ENCODE results near the gene RAB22A. TPM values are rescaled to one million over a fixed set of nuclear protein-coding genes. Genes with fewer than 3 reads are reported as not detected.

Gene RAB22A
- total RNA-seq, 3 donors from 2014 or later (not counting 1 experiment from before 2014, with no cell fraction given): 19.6 to 29.8 (median 28.6) TPM

DNA sequence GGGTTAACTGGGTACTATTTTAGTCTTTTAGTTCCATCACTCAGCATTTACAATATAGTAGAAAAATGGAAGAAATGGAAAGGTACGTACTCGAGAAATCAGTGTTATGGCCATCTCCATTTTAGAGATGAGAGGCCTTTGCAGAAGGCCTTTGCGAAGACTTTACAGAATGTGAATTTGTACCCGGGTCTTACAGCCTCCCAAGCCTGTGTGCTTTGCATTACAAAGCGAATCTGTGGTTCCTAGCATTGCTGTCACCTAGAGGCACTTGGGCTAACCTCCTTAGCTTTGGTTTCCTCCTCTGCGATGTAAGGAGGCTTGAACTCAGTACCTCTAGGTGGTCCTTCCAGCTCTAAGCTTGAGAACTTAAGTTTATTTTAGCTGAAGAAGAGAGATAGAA lies 90.4 kb downstream of the RAB22A start:
- H3K36me3 Mint-ChIP-seq: no peaks in the 10 kb centered on the region
- H3K27me3 Mint-ChIP-seq (ENCODE audit: low read depth in 2 of 2): no peaks in the 10 kb centered on the region
- H3K36me3 ChIP-seq (ENCODE audit: control insufficient read depth, insufficient read depth, low read length): peaks cover 1% of the 10 kb centered on the region
- peaks cover 12% of the 10 kb centered on the region for H3K4me1 ChIP-seq (ENCODE audit: control insufficient read depth, insufficient read depth, low read length)
- TF ChIP-seq, protein P1, sequence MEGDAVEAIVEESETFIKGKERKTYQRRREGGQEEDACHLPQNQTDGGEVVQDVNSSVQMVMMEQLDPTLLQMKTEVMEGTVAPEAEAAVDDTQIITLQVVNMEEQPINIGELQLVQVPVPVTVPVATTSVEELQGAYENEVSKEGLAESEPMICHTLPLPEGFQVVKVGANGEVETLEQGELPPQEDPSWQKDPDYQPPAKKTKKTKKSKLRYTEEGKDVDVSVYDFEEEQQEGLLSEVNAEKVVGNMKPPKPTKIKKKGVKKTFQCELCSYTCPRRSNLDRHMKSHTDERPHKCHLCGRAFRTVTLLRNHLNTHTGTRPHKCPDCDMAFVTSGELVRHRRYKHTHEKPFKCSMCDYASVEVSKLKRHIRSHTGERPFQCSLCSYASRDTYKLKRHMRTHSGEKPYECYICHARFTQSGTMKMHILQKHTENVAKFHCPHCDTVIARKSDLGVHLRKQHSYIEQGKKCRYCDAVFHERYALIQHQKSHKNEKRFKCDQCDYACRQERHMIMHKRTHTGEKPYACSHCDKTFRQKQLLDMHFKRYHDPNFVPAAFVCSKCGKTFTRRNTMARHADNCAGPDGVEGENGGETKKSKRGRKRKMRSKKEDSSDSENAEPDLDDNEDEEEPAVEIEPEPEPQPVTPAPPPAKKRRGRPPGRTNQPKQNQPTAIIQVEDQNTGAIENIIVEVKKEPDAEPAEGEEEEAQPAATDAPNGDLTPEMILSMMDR (IDR thresholded peaks at IDR 0.05): no peak
- intact Hi-C loops (cut with micrococcal nuclease): no loop called here
- no peak overlapping the region for H3K4me3 ChIP-seq (ENCODE audit: low read length)
- DNase-seq (no peak), ATAC-seq (no peak)
- H3K9me3 ChIP-seq (ENCODE audit: control insufficient read depth, insufficient read depth, low read length): no peaks in the 10 kb centered on the region
- no peak overlapping the region for H3K27ac Mint-ChIP-seq
- 90% methylated on average over 6 of the region's 6 CpGs for WGBS (ENCODE audit: insufficient coverage)
- H3K4me3 Mint-ChIP-seq: no peak overlapping the region
- peaks cover 19 to 36% of the 10 kb centered on the region in 2 donors for H3K4me1 Mint-ChIP-seq
- H3K9me3 Mint-ChIP-seq: no peaks in the 10 kb centered on the region
- no peaks in the 10 kb centered on the region for H3K27me3 ChIP-seq (ENCODE audit: control insufficient read depth, insufficient read depth, low read length)
- no peak overlapping the region for H3K27ac ChIP-seq (ENCODE audit: low read length)

DNA sequence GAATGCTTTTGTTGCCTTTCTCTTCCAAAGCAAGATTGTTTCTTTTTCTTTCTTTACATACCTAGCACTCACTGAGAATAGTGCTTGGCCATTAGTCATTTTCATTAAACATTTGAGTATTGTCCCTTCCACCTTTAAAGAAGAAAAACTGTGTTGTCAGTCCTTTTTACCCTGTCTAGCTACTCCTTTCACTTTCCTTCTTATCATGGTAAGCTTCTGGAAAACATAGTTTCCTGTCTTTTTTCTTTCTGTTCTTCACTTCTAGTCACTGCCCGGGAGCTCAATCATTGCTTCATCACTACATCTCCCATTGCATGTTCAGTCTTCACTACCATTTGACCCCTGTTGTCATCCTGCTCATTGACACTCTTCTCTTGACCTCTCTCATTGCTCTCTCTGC lies 91.6 kb downstream of the RAB22A start:
- peaks cover 12% of the 10 kb centered on the region for H3K4me1 ChIP-seq (ENCODE audit: control insufficient read depth, insufficient read depth, low read length)
- Mint-ChIP-seq H3K27ac (no peak overlapping the region), H3K4me1 (peaks cover 17 to 26% of the 10 kb centered on the region in 2 donors)

DNA sequence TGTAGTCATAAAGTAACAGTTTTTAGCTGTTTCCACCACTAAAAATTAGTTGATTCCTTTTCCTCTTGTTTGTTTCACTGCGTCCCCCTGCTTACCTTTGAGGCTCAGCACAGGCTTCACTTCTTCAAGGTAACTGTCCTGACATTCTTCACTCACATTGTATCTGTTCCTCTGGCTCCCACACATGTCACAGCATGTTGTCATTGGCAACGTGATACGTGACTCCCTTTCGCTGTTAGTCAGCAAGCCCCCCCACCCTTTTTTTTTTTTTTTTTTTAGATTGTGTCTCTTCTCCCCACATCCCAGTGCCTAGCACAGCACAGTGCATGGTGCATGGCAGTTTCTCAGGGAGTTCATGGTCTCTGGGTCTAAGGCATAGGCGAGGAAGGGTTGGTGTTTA lies 92.8 kb downstream of the RAB22A start:
- no peaks in the 10 kb centered on the region for H3K36me3 Mint-ChIP-seq
- H3K9me3 ChIP-seq (ENCODE audit: control insufficient read depth, insufficient read depth, low read length): no peaks in the 10 kb centered on the region
- H3K27me3 ChIP-seq (ENCODE audit: control insufficient read depth, insufficient read depth, low read length): no peaks in the 10 kb centered on the region
- H3K27ac ChIP-seq (ENCODE audit: low read length): no peak overlapping the region
- peaks cover 12% of the 10 kb centered on the region for H3K4me1 ChIP-seq (ENCODE audit: control insufficient read depth, insufficient read depth, low read length)
- TF ChIP-seq, protein P1 (IDR thresholded peaks at IDR 0.05): no peak
- peaks cover 1% of the 10 kb centered on the region for H3K36me3 ChIP-seq (ENCODE audit: control insufficient read depth, insufficient read depth, low read length)
- WGBS (ENCODE audit: insufficient coverage): 86% methylated on average over 5 of the region's 5 CpGs
- H3K4me3 ChIP-seq (ENCODE audit: low read length): no peak overlapping the region
- H3K27me3 Mint-ChIP-seq (ENCODE audit: low read depth in 2 of 2): no peaks in the 10 kb centered on the region
- no peak overlapping the region for H3K4me3 Mint-ChIP-seq
- H3K4me1 Mint-ChIP-seq: peaks cover 12 to 22% of the 10 kb centered on the region in 2 donors
- ATAC-seq (no peak), DNase-seq (no peak)
- intact Hi-C loops (cut with micrococcal nuclease): no loop called here
- no peak overlapping the region for H3K27ac Mint-ChIP-seq
- no peaks in the 10 kb centered on the region for H3K9me3 Mint-ChIP-seq

More for the DNA sequence above, 91.6 kb downstream of the RAB22A start:
- WGBS (ENCODE audit: insufficient coverage): 47% methylated on average over 1 of the region's 1 CpG
- ATAC-seq: no peak
- H3K36me3 ChIP-seq (ENCODE audit: control insufficient read depth, insufficient read depth, low read length): peaks cover 1% of the 10 kb centered on the region
- no peak overlapping the region for H3K27ac ChIP-seq (ENCODE audit: low read length)
- Mint-ChIP-seq H3K9me3 (no peaks in the 10 kb centered on the region), H3K27me3 (ENCODE audit: low read depth in 2 of 2) (no peaks in the 10 kb centered on the region), H3K4me3 (no peak overlapping the region), H3K36me3 (no peaks in the 10 kb centered on the region)
- TF ChIP-seq, protein P1 (IDR thresholded peaks at IDR 0.05): no peak
- H3K4me3 ChIP-seq (ENCODE audit: low read length): no peak overlapping the region
- H3K27me3 ChIP-seq (ENCODE audit: control insufficient read depth, insufficient read depth, low read length): no peaks in the 10 kb centered on the region
- DNase-seq: no peak
- intact Hi-C loops (cut with micrococcal nuclease): no loop called here
- no peaks in the 10 kb centered on the region for H3K9me3 ChIP-seq (ENCODE audit: control insufficient read depth, insufficient read depth, low read length)

DNA sequence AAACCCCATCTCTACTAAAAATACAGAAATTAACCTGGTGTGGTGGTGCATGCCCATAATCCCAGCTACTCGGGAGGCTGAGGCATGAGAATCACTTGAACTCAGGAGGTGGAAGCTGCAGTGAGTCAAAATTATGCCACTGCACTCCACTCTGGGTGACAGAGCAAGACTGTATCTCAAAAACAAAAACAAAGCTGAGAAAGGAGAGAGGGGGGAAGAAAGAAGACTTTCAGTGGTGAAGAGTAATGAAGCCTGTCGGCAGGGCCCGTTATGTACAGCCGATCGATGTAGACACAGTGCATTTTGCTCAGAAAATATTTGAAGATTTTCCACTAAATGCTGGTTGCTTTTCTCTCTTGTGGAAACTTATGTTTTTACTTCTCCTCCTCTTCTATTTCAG lies 93.3 kb downstream of the RAB22A start:
- no peaks in the 10 kb centered on the region for H3K36me3 Mint-ChIP-seq
- intact Hi-C loops (cut with micrococcal nuclease): no loop called here
- H3K4me1 Mint-ChIP-seq: peaks cover 15 to 24% of the 10 kb centered on the region in 2 donors
- H3K4me3 Mint-ChIP-seq: no peak overlapping the region
- Histone ChIP-seq H3K9me3 (ENCODE audit: control insufficient read depth, insufficient read depth, low read length) (no peaks in the 10 kb centered on the region), H3K36me3 (ENCODE audit: control insufficient read depth, insufficient read depth, low read length) (peaks cover 1% of the 10 kb centered on the region), H3K4me1 (ENCODE audit: control insufficient read depth, insufficient read depth, low read length) (peaks cover 12% of the 10 kb centered on the region), H3K4me3 (ENCODE audit: low read length) (no peak overlapping the region), H3K27ac (ENCODE audit: low read length) (no peak overlapping the region), H3K27me3 (ENCODE audit: control insufficient read depth, insufficient read depth, low read length) (no peaks in the 10 kb centered on the region)
- WGBS (ENCODE audit: insufficient coverage): 86% methylated on average over 5 of the region's 5 CpGs
- DNase-seq (no peak), ATAC-seq (no peak)
- H3K9me3 Mint-ChIP-seq: no peaks in the 10 kb centered on the region
- TF ChIP-seq, protein P1 (IDR thresholded peaks at IDR 0.05): no peak
- no peaks in the 10 kb centered on the region for H3K27me3 Mint-ChIP-seq (ENCODE audit: low read depth in 2 of 2)
- no peak overlapping the region for H3K27ac Mint-ChIP-seq

All from natural killer cell (primary cell).